KOPT-K1 (cell line): ENCODE results near the gene SFTPA2.
"Not testable (repeated sequence)": the region's sequence is repeated elsewhere in the genome, so short reads cannot be mapped to it uniquely, and the experiment has no call there.

ENCODE experiments used
- H3K27ac ChIP-seq: fragments of 200-600 bp; sonication (generic); 2 replicates; pipeline ENCODE4 v1.5.1; 2016; ENCODE audit warnings: antibody characterized with exemption, mild to moderate bottlenecking, low read depth, low read length; ENCODE audit not compliant: poor library complexity, severe bottlenecking
- H3K36me3 ChIP-seq: fragments of 200-600 bp; sonication (generic); 2 replicates; pipeline ENCODE4 v1.5.1; 2017; ENCODE audit warnings: antibody characterized with exemption, mild to moderate bottlenecking, low read length, moderate library complexity; ENCODE audit not compliant: insufficient read depth
- H3K9me3 ChIP-seq: fragments of 200-600 bp; sonication (generic); 2 replicates; pipeline ENCODE4 v1.5.1; 2017; ENCODE audit warnings: antibody characterized with exemption, low read length, mild to moderate bottlenecking; ENCODE audit not compliant: insufficient read depth, poor library complexity, severe bottlenecking

Gene SFTPA2

DNA sequence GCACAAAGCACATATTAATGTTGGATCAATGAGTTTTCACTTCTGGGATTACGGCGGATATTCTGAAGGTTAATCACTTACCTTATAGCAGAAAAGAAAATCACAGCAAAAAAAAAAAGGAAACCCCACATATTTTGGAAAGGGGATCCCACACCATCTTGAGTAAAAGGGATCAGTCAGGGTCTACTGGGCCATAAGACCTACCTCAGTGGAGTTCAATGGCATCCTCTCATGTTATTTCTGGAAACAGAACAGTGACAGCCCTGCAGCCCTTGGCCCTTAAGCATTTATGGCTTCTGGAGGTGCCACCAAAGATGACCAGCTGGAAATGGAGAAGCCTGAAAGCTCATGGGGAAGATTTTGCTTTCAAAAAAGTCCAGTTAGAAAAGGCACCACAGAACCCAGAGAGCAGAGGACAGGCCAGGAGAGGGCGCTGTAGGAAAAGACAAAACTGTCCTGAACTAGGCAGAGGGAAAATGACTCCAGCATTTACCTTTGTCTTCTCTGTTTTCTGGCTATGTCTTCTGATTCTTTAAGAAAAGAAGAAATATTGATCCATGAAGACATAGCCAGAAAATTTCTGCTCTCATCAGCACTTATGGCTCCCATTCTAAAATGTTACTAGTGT is 50.8 kb downstream of the SFTPA2 start:
- not testable (repeated sequence) for H3K9me3 ChIP-seq, H3K27ac ChIP-seq, H3K36me3 ChIP-seq

DNA sequence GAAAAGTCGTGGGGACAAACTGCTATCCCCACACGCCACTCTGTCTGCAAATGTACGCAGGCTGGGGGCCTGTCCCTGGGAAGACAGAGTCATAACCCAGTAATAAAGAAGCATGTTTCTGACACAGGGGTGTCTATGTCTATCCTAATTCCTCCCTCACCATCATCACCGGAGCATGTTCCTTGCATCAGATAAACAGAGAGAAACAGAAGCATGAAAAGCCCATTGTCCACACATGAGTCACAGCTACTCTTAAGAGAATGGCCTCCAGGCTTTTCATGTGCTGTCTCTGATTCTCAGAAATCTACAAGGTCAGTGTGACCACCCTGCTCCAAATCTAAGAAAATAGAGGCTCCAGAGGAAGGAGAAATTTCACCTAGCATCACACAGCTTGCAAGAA is 52.0 kb downstream of the SFTPA2 start:
- not testable (repeated sequence) for H3K9me3 ChIP-seq, H3K36me3 ChIP-seq, H3K27ac ChIP-seq

DNA sequence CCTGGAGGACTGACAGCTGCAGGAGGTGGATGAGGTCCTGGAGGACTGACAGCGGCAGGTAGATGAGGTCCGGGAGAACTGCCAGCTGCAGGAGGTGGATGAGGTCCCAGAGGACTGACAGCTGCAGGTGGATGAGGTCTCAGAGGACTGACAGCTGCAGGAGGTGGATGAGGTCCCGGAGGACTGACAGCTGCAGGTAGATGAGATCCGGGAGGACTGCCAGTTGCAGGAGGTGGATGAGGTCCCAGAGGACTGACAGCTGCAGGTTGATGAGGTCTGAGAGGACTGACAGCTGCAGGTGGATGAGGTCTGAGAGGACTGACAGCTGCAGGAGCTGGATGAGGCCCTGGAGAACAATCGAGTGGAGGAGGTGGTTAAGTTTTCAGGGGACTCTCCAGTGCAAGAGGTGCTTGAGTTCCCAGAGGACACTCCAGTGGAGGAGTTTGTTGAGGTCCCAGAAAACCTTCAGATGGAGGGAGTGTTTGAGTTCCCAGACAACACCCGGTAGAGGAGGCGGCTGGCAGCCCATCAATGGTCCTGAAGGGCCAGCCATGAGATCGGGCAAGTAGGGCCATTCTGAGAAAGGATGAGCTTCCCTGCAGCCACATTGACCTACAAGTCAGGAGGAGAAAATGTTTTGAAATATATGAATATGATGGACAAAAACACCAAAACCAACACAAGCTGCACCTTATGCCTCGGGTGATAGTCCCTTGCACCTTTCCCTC is 52.6 kb downstream of the SFTPA2 start:
- no peak overlapping the region for H3K27ac ChIP-seq
- no peaks in the 10 kb centered on the region for H3K9me3 ChIP-seq
- H3K36me3 ChIP-seq: no peaks in the 10 kb centered on the region
